Measurements from ENCODE around the gene TTC1. TPM values are rescaled to one million over a fixed set of nuclear protein-coding genes. Genes with fewer than 3 reads are reported as not detected.

TTC1 gene
- total RNA-seq, 4 donors from 2014 or later, result 23.7 to 69.6 (median 37.8) TPM

DNA sequence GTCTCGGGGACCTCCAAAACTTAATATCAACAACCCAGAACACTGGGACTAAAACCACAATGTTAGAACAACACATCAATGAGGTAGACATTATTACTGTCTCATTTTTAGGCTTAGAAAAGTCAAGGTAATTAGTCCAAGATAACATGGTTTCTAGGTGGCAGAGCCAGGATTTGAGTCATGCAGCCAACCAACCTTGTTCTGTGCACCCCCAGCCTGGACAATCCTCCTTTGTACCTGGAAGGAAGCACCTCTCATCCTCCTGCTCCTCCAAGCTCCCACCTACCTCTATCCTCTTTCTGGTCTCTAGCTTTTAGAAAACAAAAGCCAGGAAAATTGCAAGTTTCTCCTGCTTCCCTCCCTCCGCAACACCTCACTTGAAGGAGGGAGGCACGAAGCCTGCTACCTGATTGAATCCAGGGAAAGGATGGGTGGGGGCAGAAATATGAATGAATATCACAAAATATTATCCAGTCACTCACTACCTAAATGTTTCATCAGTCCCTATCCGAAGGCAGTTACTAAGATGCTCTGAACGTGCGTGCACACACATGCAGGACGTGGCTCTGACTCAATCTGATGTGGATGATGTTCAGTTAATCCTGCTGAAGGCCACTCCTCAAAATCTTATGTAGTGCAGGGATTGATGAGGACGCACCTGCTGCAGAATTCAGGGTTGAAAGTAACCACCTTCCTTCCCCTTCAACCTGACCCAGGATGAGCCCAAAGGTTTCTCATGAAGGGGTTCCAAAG is 26.3 kb upstream of the TTC1 start:
- TF ChIP-seq, protein P1, sequence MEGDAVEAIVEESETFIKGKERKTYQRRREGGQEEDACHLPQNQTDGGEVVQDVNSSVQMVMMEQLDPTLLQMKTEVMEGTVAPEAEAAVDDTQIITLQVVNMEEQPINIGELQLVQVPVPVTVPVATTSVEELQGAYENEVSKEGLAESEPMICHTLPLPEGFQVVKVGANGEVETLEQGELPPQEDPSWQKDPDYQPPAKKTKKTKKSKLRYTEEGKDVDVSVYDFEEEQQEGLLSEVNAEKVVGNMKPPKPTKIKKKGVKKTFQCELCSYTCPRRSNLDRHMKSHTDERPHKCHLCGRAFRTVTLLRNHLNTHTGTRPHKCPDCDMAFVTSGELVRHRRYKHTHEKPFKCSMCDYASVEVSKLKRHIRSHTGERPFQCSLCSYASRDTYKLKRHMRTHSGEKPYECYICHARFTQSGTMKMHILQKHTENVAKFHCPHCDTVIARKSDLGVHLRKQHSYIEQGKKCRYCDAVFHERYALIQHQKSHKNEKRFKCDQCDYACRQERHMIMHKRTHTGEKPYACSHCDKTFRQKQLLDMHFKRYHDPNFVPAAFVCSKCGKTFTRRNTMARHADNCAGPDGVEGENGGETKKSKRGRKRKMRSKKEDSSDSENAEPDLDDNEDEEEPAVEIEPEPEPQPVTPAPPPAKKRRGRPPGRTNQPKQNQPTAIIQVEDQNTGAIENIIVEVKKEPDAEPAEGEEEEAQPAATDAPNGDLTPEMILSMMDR (IDR thresholded peaks at IDR 0.05; ENCODE audit: low read depth), result no peak

DNA sequence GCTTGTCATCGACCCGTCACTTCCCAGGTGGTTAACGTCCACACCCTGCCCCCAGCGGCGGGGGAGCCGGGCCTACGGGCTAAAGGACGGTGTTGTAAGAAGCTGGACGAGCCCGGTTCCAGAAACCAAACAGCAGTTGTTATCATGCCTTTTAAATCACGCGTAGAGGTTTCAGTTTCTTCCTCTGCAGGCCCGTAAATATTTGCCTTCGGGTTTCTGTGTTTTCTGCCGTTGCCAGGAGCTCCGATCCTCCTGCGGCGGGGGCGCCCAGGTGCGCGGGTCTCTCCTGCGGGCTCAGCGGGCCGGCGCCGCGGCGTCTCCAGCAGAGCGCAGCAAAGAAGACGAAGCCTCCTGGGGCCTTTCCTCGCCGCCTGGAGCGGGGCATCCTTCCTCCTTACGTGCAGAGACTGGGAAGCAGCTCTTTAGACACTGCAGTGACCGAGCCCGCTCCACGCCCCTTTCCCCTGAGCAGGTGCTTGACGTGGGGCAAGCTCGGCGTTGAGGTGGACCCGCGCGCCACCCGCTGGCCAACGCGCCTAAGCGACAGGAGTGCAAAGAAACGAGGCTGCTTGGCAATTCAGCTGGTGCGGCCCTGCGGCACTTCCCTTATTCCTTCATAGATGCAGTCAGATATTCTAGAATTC is 21.8 kb upstream of the TTC1 start:
- TF ChIP-seq, protein P1 (IDR thresholded peaks at IDR 0.05; ENCODE audit: low read depth), result no peak

DNA sequence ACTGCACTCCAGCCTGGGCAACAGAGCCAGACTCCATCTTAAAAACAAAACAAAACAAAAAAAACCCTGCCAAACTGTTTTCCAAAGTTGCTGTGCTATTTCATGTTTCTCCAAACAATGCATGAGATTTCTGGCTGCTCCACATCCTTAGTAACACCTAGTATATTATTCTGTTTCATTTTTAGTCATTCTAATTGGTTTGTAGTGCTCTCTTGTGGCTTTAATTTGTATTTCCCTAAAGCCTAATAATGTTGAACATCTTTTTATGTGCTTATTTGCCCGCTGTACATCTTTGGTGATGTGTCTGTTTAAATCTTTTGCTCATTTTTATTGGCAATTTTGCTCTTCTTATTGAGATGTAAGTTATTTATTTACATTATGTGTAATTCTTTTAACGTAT is 18.4 kb upstream of the TTC1 start:
- TF ChIP-seq, protein P1 (IDR thresholded peaks at IDR 0.05; ENCODE audit: low read depth), result no peak

DNA sequence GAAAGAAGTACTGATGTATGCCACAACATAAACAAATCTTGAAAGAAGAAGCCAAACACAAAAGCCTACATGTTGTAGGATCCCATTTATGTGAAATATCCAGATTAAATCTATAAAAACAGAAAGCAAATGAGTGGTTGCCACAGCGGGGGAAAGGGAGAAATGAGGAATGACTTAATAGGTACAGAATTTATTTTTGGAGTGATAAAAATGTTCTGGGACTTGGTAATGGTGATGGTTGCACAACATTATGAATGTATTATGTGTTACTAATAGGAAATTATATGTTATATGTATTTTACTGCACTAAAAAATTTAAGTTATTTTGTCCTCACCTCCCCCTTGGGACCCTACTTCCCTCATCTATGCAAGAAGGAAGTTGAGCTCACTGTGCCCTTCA is 16.4 kb upstream of the TTC1 start:
- TF ChIP-seq, protein P1 (IDR thresholded peaks at IDR 0.05; ENCODE audit: low read depth), result no peak

DNA sequence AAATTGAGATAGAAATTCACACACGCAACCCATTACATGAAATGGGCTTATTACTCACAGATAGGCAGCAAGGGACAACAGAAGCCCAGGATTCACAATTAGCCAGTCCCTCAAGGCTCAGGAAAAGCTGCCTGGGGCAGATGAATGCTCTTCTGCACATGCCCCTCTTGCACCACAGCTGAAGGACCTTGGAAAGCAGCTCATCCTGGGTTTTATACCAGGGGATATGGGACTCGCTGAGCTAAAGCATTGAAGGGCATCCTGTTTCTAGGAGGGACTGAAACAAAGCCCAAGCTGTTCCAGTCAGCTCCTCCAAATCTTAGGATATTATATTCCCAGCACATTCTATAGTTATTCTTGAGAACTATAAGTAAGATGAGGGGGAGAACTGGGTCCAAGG is 15.7 kb upstream of the TTC1 start:
- TF ChIP-seq, protein P1 (IDR thresholded peaks at IDR 0.05; ENCODE audit: low read depth), result no peak

DNA sequence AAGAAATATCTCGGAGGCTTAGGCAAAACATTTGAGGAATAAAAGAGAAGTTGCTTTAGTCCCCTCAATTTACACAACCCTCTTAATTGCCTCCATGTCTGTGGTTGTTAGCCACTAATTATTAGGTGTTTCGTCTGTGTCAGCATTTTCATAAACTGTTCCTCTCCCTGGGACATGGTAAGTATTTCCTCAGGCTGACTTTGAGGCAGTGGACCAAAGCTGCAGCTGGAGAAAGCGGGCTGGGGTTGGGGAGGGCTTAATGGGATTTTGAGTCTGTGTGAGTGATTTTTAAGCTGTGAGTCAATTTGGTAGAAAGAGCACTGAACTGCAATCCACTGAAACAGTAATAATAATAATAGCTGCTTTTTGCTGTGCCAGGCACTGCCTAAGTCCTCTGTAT is 13.0 kb upstream of the TTC1 start:
- TF ChIP-seq, protein P1 (IDR thresholded peaks at IDR 0.05; ENCODE audit: low read depth), result no peak

DNA sequence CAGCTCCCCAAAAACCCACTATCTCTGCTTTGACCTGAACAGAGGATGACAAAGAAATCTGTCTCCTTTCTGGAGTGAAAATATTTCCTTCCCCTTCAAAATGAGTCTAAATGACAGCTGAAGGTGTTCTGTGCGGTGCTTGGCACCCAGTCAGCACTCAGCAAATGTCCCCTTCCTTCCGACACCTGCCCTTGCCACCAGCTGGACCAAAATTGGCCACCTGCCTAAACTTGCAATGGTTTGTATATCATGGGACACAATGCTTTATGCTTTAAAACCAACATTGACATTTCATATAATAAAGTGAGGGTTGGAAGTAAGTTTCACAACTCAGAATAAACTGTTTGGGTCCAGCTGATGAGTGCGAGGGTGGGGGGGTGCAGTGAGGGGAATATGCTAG is 7.5 kb upstream of the TTC1 start:
- TF ChIP-seq, protein P1 (IDR thresholded peaks at IDR 0.05; ENCODE audit: low read depth), result no peak

Measured in subcutaneous adipose tissue (tissue), 4 donors.